Activated CD8-positive, alpha-beta memory T cell treated with anti-CD3 and anti-CD28 coated beads for 48 hours (primary cell): Measurements from ENCODE around the gene SCRT2.
A peak's percentile ranks its signal among the peaks of the same experiment; 100 is the strongest.
"Not testable (repeated sequence)": the region's sequence is repeated elsewhere in the genome, so short reads cannot be mapped to it uniquely, and the experiment has no call there.

Experiments used
- DNase-seq, 3 experiments: peaks; one replicate each; pipeline ENCODE4 v3.0.0-alpha.2; 2020; ENCODE audit warnings: low read depth in 2 of 3, low spot score in 2 of 3

Gene SCRT2

GRCh38 chr20:675453-676314 lies at the start of gene SCRT2:
Gene SCRT2, minus strand, starts transcription at chr20:675802. Its CDS starts 201 bp downstream, at chr20:675601.
- peak; percentile 15 to 47 (median 25) for DNase-seq

- DNase-seq: not testable (repeated sequence)
Measured at GRCh38 chr20:724797-725196, 49.2 kb upstream of the SCRT2 start.

- no peak for DNase-seq
Measured at GRCh38 chr20:723756-724155, 48.2 kb upstream of the SCRT2 start.

GRCh38 chr20:722822-723644 lies 47.4 kb upstream of the SCRT2 start:
- no peak for DNase-seq

- DNase-seq: no peak
Measured at GRCh38 chr20:721876-722275, 46.3 kb upstream of the SCRT2 start.

- DNase-seq: no peak
Measured at GRCh38 chr20:719816-720215, 44.2 kb upstream of the SCRT2 start.

GRCh38 chr20:719068-719467 lies 43.5 kb upstream of the SCRT2 start:
- DNase-seq: no peak

- no peak for DNase-seq
Measured at GRCh38 chr20:717832-718231, 42.2 kb upstream of the SCRT2 start.

- DNase-seq: no peak
Measured at GRCh38 chr20:717271-717670, 41.7 kb upstream of the SCRT2 start.

GRCh38 chr20:714453-714852 lies 38.9 kb upstream of the SCRT2 start:
- DNase-seq: no peak

- no peak for DNase-seq
Measured at GRCh38 chr20:711576-711975, 36.0 kb upstream of the SCRT2 start.

- no peak for DNase-seq
Measured at GRCh38 chr20:710780-711450, 35.3 kb upstream of the SCRT2 start.

GRCh38 chr20:709991-710779 lies 34.6 kb upstream of the SCRT2 start:
- no peak for DNase-seq

GRCh38 chr20:709423-709822 lies 33.8 kb upstream of the SCRT2 start:
- no peak for DNase-seq

GRCh38 chr20:708956-709355 lies 33.4 kb upstream of the SCRT2 start:
- no peak for DNase-seq

- no peak for DNase-seq
Measured at GRCh38 chr20:707451-708110, 32.0 kb upstream of the SCRT2 start.

- DNase-seq: no peak
Measured at GRCh38 chr20:706366-706885, 30.8 kb upstream of the SCRT2 start.

- no peak for DNase-seq
Measured at GRCh38 chr20:704726-705125, 29.1 kb upstream of the SCRT2 start.

GRCh38 chr20:703426-703825 lies 27.8 kb upstream of the SCRT2 start:
- DNase-seq: no peak

- DNase-seq: no peak
Measured at GRCh38 chr20:703006-703405, 27.4 kb upstream of the SCRT2 start.
